Small intestine (tissue), 7 donors: ENCODE measurements around the gene LARP4. TPM values are rescaled to one million over a fixed set of nuclear protein-coding genes. Genes with fewer than 3 reads are reported as not detected.

Source experiments
- DNase-seq, 2 donors: peaks; one replicate each; pipeline versions ENCODE4 v3.0.0 to v3.0.0-alpha.2; 2013
- FAIRE-seq: peaks from 2 replicates; lab custom pipeline; 2012; peaks lifted over from hg19 to GRCh38; lab: Jason Lieb, UNC
- H3K27ac ChIP-seq, 3 donors: one replicate each; pipeline ENCODE4 v1.5.1; 2013; ENCODE audit warnings: low read length in 2 of 3, mild to moderate bottlenecking in 2 of 3, control low read depth in 1 of 3, inconsistent platforms in 1 of 3, low read depth in 1 of 3, moderate library complexity in 1 of 3
- H3K27me3 ChIP-seq, 3 donors: one replicate each; pipeline ENCODE4 v1.6.1; 2013; ENCODE audit warnings: low read length in 3 of 3, inconsistent platforms in 1 of 3; ENCODE audit not compliant: control insufficient read depth in 3 of 3, insufficient read depth in 3 of 3
- H3K36me3 ChIP-seq, 3 donors: one replicate each; pipeline ENCODE4 v1.6.1; 2013; ENCODE audit warnings: low read length in 3 of 3, inconsistent platforms in 1 of 3, low read depth in 1 of 3, mild to moderate bottlenecking in 1 of 3, moderate library complexity in 1 of 3; ENCODE audit not compliant: control insufficient read depth in 3 of 3, insufficient read depth in 2 of 3
- H3K4me1 ChIP-seq, 3 donors: one replicate each; pipeline ENCODE4 v1.6.1; 2013; ENCODE audit warnings: low read length in 2 of 3, inconsistent platforms in 1 of 3, low read depth in 1 of 3, mild to moderate bottlenecking in 1 of 3, moderate library complexity in 1 of 3; ENCODE audit not compliant: control insufficient read depth in 3 of 3, insufficient read depth in 2 of 3
- H3K4me3 ChIP-seq, 3 donors: one replicate each; pipeline ENCODE4 v1.5.1; 2013; ENCODE audit warnings: low read length in 3 of 3, control low read depth in 1 of 3, inconsistent platforms in 1 of 3, low read depth in 1 of 3, mild to moderate bottlenecking in 1 of 3, moderate library complexity in 1 of 3
- H3K9me3 ChIP-seq, 2 donors: one replicate each; pipeline ENCODE4 v1.6.1; 2013; ENCODE audit warnings: low read depth in 1 of 2, low read length in 1 of 2; ENCODE audit not compliant: control insufficient read depth in 2 of 2, insufficient read depth in 1 of 2
- whole genome bisulfite sequencing, 3 donors: extraction: QIAGEN DNeasy Blood & Tissue Kit; methylation state at CpG; one replicate each; pipeline ENCODE4 v1.1.7; 2013; 5-methylcytosine and 5-hydroxymethylcytosine counted together
- polyA plus RNA-seq, 4 donors: library from polyadenylated mRNA; stranded (reverse) in 3 of 4; unstranded in 1 of 4; fragments of 200-250 nt in 3 of 4; fragments of 120-200 nt in 1 of 4; gene quantifications; one replicate each; pipeline versions ENCODE4 v1.2.1 to v1.2.3, GENCODE V29; 2013
- donor health status: healthy with polysubstance abuse.
- donor health status: control.
- donor health status: control.
- donor health status: Bipolar disorder and iron deficiency.
- donor health status: healthy.

LARP4 gene
- polyA plus RNA-seq, 4 donors, result 6.8 to 29.2 (median 12.6) TPM

GRCh38 chr12:50506753-50507473 is 106.2 kb downstream of the LARP4 start:
- H3K27ac ChIP-seq, result no peak overlapping the region

GRCh38 chr12:50507474-50507838 is 106.8 kb downstream of the LARP4 start:
- 82 to 86% (median 84%) methylated on average over 11 of the region's 11 CpGs for WGBS, 3 donors
- peaks cover 5 to 32% (median 14%) of the 10 kb centered on the region in 3 donors for H3K4me1 ChIP-seq

More at GRCh38 chr12:50506753-50507473, 106.2 kb downstream of the LARP4 start:
- peak overlapping the region in 1 of 3 donors; percentile 26 for H3K4me3 ChIP-seq
- DNase-seq (peak in 1 of 2 donors; percentile 36), FAIRE-seq (no peak)
- peaks cover 5 to 32% (median 14%) of the 10 kb centered on the region in 3 donors for H3K4me1 ChIP-seq
- H3K9me3 ChIP-seq, result no peaks in the 10 kb centered on the region
- peaks cover 0 to 5% (median 0%) of the 10 kb centered on the region in 3 donors for H3K36me3 ChIP-seq
- WGBS, 3 donors, result 6 to 32% (median 8%) methylated on average over 2 of the region's 2 CpGs
- no peaks in the 10 kb centered on the region for H3K27me3 ChIP-seq

GRCh38 chr12:50507930-50508329 is 107.2 kb downstream of the LARP4 start:
- DNase-seq (no peak), FAIRE-seq (no peak)
- no peaks in the 10 kb centered on the region for H3K9me3 ChIP-seq
- no peaks in the 10 kb centered on the region for H3K27me3 ChIP-seq
- H3K4me3 ChIP-seq, result no peak overlapping the region
- peaks cover 0 to 5% (median 0%) of the 10 kb centered on the region in 3 donors for H3K36me3 ChIP-seq
- H3K27ac ChIP-seq, result no peak overlapping the region
- 69 to 75% (median 71%) methylated on average over 2 of the region's 2 CpGs for WGBS, 3 donors
- peaks cover 5 to 32% (median 16%) of the 10 kb centered on the region in 3 donors for H3K4me1 ChIP-seq

More at GRCh38 chr12:50507474-50507838, 106.8 kb downstream of the LARP4 start:
- DNase-seq (no peak), FAIRE-seq (no peak)
- no peaks in the 10 kb centered on the region for H3K27me3 ChIP-seq
- no peak overlapping the region for H3K27ac ChIP-seq
- H3K4me3 ChIP-seq, result no peak overlapping the region
- H3K36me3 ChIP-seq, result peaks cover 0 to 5% (median 0%) of the 10 kb centered on the region in 3 donors
- H3K9me3 ChIP-seq, result no peaks in the 10 kb centered on the region

- H3K36me3 ChIP-seq, result peaks cover 0 to 5% (median 0%) of the 10 kb centered on the region in 3 donors
- H3K9me3 ChIP-seq, result no peaks in the 10 kb centered on the region
- H3K4me3 ChIP-seq, result no peak overlapping the region
- no peaks in the 10 kb centered on the region for H3K27me3 ChIP-seq
- H3K27ac ChIP-seq, result no peak overlapping the region
- no peak for FAIRE-seq
- 83 to 92% (median 86%) methylated on average over 6 of the region's 6 CpGs for WGBS, 3 donors
- peaks cover 5 to 32% (median 17%) of the 10 kb centered on the region in 3 donors for H3K4me1 ChIP-seq
- DNase-seq, result no peak
Measured at GRCh38 chr12:50508414-50508813, 107.7 kb downstream of the LARP4 start.

GRCh38 chr12:50508970-50509663 is 108.4 kb downstream of the LARP4 start:
- peaks cover 0 to 5% (median 0%) of the 10 kb centered on the region in 3 donors for H3K36me3 ChIP-seq
- no peak overlapping the region for H3K4me3 ChIP-seq
- no peaks in the 10 kb centered on the region for H3K27me3 ChIP-seq
- H3K9me3 ChIP-seq, result no peaks in the 10 kb centered on the region
- H3K4me1 ChIP-seq, result peaks cover 5 to 32% (median 17%) of the 10 kb centered on the region in 3 donors
- 55 to 68% (median 57%) methylated on average over 7 of the region's 7 CpGs for WGBS, 3 donors
- H3K27ac ChIP-seq, result peak overlapping the region in 1 of 3 donors; percentile 20
- DNase-seq, result peak in 1 of 2 donors; percentile 33
- FAIRE-seq, result no peak

GRCh38 chr12:50514526-50515276 is 114.0 kb downstream of the LARP4 start:
- 66 to 68% (median 68%) methylated on average over 4 of the region's 4 CpGs for WGBS, 3 donors
- Histone ChIP-seq H3K27ac (no peak overlapping the region), H3K4me1 (peaks cover 0 to 15% (median 7%) of the 10 kb centered on the region in 3 donors), H3K9me3 (no peaks in the 10 kb centered on the region), H3K27me3 (no peaks in the 10 kb centered on the region), H3K4me3 (no peak overlapping the region), H3K36me3 (no peaks in the 10 kb centered on the region)
- DNase-seq (no peak), FAIRE-seq (no peak)

- no peak for FAIRE-seq
- peaks cover 0 to 15% (median 0%) of the 10 kb centered on the region in 3 donors for H3K4me1 ChIP-seq
- H3K4me3 ChIP-seq, result no peak overlapping the region
Measured at GRCh38 chr12:50515587-50515986, 114.9 kb downstream of the LARP4 start.

More at GRCh38 chr12:50515587-50515986, 114.9 kb downstream of the LARP4 start:
- Histone ChIP-seq H3K36me3 (no peaks in the 10 kb centered on the region), H3K27ac (no peak overlapping the region), H3K9me3 (no peaks in the 10 kb centered on the region), H3K27me3 (no peaks in the 10 kb centered on the region)
- no peak for DNase-seq
- 65 to 69% (median 68%) methylated on average over 2 of the region's 2 CpGs for WGBS, 3 donors
